Retina (tissue), 1 donor: Measurements from ENCODE around the gene FOXO4.
"Not testable (repeated sequence)": the region's sequence is repeated elsewhere in the genome, so short reads cannot be mapped to it uniquely, and the experiment has no call there.

Experiments used
- DNase-seq: peaks from one replicate; pipeline ENCODE4 v3.0.0-alpha.2; 2016

Gene FOXO4, protein sequence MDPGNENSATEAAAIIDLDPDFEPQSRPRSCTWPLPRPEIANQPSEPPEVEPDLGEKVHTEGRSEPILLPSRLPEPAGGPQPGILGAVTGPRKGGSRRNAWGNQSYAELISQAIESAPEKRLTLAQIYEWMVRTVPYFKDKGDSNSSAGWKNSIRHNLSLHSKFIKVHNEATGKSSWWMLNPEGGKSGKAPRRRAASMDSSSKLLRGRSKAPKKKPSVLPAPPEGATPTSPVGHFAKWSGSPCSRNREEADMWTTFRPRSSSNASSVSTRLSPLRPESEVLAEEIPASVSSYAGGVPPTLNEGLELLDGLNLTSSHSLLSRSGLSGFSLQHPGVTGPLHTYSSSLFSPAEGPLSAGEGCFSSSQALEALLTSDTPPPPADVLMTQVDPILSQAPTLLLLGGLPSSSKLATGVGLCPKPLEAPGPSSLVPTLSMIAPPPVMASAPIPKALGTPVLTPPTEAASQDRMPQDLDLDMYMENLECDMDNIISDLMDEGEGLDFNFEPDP

DNA sequence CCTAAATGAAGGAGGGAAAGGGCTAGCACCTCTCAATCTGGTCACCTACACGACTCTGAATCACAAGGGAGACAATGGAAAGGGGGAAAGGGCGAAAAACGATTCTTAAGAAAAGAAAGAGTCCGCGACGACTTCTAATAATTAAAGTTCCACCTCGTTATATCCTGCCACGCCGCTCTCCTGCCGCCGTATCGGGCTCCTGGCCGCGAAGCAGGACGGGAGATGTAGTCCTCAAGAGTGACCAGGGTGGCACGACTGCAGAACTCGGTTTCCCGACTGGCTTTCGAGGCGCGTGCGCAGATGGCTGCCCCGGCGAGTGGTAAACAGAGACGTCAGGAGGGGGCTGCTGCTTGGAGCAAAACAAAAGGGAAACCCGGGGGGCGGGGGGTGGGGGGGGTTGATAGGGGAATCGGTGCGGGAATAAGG lies at the start of gene FOXO4:
FOXO4 (plus strand) TSS at position 297 of the 426 bp plus-strand sequence. CDS start 678 bp downstream, outside the sequence.
- peak; percentile 72 for DNase-seq

DNA sequence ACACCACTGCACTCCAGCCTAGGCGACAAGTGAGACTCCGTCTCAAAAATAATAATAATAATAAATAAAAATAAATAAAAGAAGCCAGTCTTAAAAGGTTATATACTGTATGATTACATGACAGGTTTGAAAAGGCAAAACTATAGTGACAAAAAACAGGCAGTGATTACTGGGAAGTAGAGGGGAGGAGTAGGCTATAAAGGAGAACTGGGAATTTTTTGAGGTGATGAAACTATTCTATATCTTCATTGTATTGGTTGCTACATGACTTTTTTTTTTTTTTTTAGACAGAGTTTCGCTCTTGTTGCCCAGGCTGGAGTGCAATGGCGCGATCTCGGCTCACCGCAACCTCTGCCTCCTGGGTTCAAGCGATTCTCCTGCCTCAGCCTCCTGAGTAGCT lies 47.8 kb upstream of the FOXO4 start:
- not testable (repeated sequence) for DNase-seq

DNA sequence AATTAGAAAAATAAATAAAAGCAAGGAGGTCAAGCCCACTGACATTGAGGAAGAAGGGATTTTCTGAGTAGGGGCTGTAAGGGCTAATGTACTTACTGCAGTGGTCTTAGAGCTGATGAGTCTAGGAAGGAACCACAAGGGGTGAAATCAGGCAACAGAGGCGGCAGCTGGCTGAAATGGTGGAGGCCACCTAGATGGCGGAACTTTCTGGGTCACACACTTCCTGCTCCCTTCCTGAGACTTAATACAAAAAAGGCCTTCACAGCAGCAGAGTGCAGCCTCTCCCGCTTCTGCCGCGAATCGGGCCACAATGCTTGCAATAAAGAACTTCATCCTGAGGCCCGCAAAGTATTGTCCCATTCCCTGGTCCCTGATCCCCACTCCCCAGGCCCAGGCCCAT lies 42.9 kb upstream of the FOXO4 start:
- no peak for DNase-seq

DNA sequence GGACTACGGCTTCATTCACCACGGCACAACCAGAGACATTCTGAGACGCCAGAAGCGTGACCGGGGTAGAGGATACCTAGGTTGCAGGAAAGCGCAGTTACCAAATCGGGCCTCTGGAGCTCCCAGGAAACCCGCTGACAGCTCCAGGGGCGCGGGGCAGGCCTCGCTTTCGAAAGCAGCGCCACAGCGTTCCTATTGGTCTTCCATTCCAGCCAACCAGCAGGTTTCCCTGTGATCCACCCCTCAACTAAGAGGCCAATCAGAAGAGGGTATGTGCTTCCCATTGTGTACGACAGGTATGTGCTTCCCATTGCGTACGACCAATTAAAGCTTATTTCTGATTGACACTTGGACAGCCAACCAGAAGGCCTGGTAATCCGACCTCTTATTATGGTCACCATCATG lies 42.4 kb upstream of the FOXO4 start:
- DNase-seq, result peak; percentile 57

DNA sequence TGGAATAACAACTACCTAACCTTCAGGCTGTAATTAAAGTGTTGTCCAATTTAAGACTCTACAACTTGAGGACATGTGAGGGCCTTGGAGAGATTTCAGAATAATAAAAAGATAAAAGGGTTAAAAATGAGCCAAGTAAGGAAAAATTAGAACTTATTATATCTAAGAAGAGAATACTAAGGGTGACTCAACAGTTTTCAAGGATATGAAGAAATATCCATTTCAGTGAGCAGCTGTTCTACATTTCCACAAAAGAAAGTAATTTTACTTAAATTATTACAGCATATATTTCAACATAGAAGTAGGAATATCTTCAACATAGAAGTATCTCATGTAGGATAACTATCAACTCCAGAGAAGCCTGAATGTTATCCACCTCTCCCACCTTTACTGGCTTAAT lies 38.8 kb upstream of the FOXO4 start:
- no peak for DNase-seq

DNA sequence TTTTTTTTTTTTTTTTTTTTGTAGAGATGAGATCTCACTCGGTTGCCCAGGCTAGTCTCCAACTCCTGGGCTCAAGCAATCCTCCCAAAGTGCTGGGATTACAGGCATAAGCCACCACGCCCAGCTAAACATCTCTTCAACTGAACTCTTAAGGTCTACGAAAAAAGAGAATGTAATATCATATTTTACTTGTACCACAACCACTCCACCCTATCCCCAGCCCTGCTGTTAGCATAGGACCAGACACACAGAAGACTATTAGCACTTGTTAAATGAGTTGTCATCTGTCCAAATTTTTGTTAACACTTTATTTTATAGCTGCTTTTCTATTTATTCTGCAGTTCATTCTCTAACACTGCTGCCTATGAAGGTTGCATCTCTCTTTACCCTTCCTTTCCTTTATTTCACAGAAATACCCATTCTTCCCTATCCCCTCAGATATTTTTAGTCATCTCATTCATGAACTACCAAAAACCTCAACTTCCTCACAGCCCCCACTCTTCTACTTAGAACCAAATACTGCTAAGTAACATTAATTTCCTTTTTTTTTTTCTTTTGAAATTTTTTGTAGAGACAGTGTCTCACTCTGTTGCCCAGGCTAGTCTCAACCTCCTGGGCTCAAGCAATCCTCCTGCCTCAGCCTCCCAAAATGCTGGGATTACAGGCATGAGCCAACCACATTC lies 37.7 kb upstream of the FOXO4 start:
- DNase-seq, result no peak

DNA sequence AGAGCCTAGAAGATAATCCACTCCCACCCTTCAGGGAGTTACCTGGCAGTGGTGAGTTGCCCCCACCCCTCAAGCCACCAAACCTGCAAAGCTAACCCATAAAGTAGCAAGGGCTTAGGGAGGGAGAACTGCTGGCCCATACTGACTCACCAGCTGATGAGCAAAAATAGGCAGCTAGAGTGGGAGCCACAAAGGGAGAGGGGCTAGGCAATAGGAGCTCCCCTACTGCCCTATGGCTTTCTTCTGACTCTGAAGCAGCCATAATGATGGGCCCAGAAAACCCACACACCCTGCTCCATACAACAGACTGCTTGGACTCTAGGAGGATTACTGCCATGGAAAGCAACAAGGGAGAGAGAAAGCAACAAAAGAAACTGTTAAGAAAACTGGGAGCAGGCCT lies 35.5 kb upstream of the FOXO4 start:
- DNase-seq, result no peak

DNA sequence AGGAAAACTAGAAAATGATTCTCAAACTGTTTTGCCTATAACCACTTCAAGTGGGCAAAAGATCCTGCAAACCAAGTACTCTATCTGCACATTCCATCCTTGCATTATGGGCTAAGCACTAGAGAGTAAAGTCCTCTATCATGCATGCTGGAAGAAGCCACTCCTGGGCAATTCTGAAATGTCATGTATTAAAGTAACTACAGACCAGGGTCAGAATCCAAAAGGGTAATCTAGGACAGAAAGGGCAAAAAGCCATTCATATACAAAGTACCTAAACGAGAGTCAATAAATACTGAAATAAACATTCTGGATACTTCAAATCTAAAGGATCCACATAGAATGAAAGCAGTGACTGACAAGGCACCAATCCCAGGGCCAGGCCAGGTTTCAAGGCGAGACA lies 28.6 kb upstream of the FOXO4 start:
- DNase-seq, result no peak

DNA sequence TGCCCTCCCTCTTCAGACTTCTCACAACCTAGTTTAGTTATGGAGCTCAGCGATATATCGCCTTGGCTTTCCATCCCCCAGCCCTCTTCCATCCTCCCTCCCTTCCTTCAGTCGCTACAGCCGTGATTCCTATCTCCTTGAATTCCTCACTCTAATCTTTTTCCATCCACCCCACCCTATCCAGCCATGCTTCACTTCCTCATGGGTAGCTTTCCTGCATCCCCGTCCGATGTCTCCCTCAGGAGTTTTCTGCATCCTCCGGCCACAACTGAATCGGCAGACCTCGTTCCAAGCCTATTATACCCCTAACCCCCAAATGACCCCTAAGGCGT lies 28.0 kb upstream of the FOXO4 start:
- peak; percentile 33 for DNase-seq

DNA sequence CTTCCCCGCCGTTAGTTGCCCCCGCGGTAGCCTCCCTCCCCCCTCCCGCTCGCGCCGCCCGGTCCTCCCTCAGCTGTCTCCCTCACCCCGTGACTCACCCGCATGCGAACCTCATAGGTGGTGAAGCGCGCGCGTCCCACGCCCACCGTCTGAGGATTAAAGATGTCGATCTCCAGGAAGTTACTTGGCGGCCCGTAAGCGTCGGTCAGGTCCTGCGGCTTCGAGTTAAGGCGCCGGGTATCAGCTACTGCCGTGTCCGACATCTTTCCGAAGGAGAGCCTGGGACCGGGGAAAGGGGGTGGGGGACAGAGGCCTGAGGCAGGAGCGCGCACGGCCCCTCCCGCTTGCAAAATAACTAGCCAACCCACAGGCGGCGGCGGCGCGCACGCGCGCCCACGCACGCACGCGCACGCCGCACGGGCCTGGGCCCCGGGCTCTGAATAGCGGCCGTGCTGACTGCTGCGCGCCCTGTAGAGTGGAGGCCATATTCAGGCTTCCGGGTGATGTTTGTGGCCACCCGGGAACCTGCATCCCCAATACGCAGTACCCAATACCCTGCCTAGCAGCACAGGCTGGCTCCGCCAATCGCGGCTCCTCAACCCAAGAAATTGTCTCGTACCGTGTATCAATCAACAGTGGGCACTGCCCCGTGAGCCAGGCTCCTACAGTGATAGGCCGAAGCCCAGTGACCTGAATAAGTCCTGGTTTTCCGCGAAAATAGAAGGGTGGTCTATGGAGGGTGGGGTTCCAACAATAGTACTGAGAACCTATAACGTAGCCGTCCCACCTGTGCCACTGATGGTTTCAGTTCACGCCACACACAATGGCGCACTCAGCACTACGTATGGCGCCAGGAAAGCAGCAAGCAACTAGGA lies 27.4 kb upstream of the FOXO4 start, which contains the start of gene SNX12:
SNX12 (minus strand) TSS at position 291 of the 875 bp plus-strand sequence; CDS start at position 263, 28 bp downstream.
- peak; percentile 98 for DNase-seq

DNA sequence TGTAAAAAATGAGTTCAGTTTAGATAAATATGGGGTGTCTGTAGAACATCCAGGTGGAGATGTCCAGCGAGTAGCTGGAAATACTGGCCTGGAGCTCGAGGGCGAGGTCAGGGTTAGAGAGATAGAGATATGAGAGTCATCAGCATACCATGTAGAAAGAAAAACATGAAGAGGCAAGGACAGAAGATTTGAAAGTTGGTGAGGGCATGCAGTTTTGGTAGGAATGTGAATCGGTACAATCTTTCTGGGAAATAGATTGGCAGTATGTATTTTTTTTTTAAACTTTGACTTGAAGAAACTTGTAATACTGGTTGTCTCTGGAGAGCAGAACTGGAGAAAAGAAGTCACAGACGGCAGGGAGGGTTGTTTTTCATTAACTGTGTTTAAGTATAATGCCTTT lies 25.1 kb upstream of the FOXO4 start:
- no peak for DNase-seq

DNA sequence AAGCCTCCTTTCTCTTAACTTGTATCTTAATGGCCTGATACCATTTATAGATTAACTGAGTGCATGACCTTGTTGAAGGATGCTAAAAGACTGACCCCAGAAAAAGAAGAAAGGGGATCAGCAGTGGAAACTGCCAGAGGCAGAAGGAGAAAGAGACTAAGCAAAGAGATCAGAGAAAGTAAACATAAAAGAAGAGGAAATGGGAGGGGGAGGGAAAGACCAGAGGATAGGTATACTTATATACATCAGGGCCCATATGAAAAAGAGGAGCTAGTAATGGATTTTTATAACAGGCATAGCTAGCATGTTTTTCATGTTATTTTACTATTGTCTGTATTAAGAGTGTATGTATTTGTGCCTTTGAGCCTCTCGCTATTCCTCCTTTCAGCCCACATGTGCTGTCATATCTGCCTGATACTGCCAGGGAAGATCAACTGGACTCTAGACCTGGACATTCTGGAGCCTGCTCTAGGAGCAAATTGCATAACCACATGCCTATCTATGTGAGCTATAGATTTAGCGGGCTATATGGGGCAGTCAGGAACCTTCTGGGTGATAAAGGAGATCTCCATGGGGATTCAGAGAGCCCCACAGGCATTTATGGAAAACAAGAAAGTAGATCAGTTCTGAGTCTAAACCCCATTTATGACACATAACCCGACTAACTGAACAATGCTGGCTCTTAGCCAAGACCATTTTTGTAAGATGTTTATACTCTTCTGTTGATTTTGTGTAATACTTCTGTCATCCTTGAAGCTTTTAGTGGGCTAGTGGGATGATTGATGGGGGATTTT lies 14.1 kb upstream of the FOXO4 start:
- DNase-seq, result no peak

DNA sequence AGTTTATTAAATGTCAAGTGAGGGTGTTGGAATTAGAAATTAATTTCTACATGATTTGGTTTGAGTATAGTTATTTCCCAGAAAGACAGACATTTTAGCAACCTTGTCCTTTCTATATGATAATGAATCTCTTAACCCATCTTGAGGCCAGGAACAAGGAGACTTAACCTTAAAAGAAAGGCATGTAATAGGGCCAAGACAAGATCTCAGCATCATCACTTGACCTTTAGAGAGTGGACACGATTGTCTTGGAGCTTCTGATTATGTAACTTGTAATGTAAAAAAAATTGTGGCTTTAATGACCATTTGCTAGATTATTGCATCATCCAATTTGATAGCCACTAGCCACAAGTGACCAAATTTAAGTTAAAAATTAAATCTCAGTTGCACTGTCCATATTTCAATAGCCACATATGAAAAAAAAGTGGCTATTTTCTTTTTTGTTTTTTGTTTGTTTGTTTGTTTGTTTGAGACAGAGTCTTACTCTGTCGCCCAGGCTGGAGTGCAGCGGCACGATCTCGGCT lies 13.5 kb upstream of the FOXO4 start:
- no peak for DNase-seq

DNA sequence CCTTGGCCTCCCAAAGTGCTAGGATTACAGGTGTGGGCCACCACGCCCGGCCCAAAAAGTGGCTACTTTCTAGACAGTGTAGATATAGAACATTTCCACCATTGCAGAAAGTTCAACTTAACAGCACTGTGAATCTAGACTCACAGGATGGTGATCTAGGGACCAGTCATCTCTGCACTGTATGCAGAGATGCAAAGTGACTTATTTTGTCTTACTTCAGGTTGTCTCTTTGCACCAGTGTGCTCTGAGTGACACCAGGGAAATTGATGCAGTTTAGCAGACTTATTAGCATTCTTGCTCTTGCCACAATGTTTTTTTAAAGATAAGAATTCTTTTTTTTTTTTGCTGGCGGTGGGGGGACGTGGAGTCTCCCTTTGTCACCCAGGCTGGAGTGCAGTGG lies 12.8 kb upstream of the FOXO4 start:
- DNase-seq, result no peak

DNA sequence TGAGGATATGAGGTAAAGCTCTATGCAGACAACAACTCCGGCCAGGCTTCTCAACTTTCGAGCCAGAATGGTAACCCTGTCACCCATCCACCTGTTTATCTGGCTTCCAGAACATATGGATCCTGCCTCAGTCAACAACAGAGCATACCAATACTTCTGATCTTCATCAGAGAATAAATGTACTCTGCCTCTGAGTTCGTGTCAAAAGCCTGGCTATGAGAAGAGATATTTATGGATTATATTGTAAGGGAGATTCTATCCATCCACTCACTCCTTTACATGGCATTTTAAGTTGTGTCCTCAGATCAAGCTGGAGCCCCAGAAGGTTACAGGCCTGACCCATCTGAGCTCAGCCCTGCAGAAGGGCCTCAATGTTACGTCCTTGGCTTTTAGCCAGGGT lies 9.8 kb upstream of the FOXO4 start:
- DNase-seq, result no peak

DNA sequence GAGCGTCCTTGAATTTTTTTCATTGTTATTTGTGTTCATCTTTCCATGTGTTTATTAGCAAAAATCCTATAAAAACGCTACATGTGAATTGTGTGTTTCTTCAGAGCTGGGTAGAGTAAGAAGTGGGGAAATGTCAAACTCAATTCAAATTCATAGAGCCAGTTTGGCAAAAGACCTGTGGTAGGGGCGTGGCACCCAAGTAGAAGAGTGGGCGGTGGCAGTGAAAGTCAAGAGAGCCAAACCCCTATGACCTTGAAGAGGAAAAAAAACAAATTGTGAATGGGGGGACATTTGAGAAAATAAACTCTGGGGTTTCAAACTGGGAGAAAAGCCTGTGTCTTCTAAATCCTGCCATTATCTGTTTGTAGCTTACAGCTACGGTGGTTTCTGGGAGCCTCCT lies 4.4 kb upstream of the FOXO4 start:
- DNase-seq, result no peak

DNA sequence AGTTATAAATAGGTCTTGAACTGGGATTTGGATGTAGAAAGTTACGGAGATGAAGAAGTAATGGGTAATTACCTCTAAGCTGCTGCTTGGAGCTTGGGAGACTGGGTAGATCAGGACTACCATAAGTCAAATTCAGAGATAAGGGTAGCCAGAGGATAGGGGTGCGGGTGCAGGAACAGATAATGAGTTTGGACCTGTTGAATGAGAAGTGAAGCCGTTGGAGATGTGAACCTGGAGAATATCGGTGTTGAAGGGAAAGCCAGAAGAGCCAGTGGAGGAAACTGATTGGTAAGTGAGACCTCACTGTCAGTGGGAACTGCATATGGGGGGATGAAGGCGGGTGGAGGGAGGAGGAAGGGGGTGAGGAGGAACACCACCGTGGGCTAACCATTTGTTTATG lies 618 bp upstream of the FOXO4 start:
- DNase-seq, result no peak

DNA sequence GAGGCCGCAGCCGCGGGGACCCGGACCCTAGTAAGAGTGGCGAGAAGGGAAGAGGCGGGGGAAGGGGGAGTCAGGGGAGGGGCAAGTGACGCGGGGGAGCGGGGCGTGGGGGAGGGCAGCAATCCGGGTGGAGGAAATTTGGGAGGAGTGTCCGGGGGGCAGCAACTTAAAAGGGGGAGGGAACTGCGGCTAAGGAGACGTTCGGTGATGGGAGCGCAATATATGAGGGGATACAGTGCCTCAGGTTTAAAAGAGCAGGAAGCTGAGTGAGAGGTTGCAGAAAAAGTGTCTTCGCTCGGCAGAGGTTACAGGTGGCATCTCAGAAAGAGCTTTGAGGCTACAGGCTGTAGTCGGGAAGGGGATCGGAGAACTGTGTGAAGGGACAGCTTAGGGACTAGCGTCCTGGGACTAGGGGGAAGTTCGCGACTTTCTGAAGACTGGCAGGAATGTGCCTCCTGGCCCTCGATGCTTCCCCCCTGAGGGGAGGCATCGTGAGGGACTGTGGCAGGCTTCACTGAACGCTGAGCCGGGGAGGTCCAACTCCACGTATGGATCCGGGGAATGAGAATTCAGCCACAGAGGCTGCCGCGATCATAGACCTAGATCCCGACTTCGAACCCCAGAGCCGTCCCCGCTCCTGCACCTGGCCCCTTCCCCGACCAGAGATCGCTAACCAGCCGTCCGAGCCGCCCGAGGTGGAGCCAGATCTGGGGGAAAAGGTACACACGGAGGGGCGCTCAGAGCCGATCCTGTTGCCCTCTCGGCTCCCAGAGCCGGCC lies 519 bp downstream of the FOXO4 start:
- peak; percentile 34 for DNase-seq

DNA sequence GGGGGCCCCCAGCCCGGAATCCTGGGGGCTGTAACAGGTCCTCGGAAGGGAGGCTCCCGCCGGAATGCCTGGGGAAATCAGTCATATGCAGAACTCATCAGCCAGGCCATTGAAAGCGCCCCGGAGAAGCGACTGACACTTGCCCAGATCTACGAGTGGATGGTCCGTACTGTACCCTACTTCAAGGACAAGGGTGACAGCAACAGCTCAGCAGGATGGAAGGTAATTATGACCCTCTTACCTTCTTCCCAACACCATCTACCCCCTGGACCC lies 1.0 kb downstream of the FOXO4 start:
- no peak for DNase-seq

DNA sequence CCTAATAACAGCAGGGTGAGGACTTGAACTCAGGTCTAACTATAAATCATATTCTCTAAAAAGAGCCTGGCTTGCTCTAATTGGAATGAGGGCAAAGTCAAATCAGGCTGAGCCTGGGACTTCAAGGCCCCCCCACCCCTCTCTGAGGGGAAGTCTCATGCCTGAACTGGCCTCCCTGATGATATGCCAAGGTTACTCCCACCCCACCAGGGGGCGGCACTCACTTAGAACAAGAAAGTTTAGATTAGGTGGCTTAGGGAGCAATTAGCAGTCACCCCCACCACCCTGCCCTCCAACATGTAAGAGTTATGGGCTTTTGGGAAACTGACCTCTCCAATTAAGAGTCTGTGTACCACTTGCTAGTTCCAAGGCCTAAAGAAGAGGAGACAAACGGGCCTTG lies 2.7 kb downstream of the FOXO4 start:
- no peak for DNase-seq

DNA sequence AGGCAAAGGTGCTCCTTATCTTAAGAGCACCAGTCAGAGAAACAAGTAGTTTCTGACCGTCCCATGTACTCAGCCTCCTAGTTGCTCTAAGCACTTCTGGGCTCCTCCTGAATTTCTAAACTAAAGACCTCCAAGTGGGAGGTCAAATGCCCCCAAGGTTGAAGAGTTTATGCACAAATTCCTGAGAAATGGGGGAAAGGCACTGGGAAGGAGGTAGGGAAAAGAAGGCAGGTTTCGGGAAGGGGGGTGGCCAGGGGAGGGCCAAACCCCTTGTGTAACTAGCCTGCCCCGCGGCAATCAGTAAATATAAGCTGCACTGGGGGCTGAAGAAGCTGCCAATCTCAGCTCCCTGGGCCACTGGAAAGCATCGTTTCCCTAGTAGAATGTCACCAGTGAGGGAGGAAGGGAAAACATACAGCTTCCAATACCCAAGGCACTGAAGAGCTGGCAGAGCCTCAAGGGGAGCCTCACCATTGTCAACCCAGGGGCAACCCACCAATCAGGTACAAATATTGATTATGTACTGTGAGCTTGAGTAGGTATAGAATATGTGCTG lies 3.4 kb downstream of the FOXO4 start:
- DNase-seq, result no peak
